Suppressor macrophage treated with lipopolysaccharide for 4 hours (primary cell): ENCODE results near the gene TNFRSF6B.

ENCODE experiments used
- DNase-seq: peaks from one replicate; pipeline ENCODE4 v3.0.0-alpha.2; 2020

The TNFRSF6B gene

GRCh38 chr20:63698739-63699465 is 2.5 kb downstream of the TNFRSF6B start:
- peak; percentile 71 for DNase-seq

GRCh38 chr20:63699466-63700198 is 3.2 kb downstream of the TNFRSF6B start:
- DNase-seq: no peak

GRCh38 chr20:63700199-63701050 is 4.0 kb downstream of the TNFRSF6B start:
- no peak for DNase-seq

- no peak for DNase-seq
These were observed 4.5 kb downstream of the TNFRSF6B start for GRCh38 chr20:63701051-63701328.

- DNase-seq: no peak
These were observed 5.0 kb downstream of the TNFRSF6B start for GRCh38 chr20:63701329-63702035.

GRCh38 chr20:63702036-63702665 is 5.7 kb downstream of the TNFRSF6B start:
- no peak for DNase-seq

GRCh38 chr20:63702751-63703470 is 6.5 kb downstream of the TNFRSF6B start:
- DNase-seq: no peak

GRCh38 chr20:63703471-63703975 is 7.1 kb downstream of the TNFRSF6B start:
- no peak for DNase-seq

GRCh38 chr20:63703976-63704748 is 7.7 kb downstream of the TNFRSF6B start:
- no peak for DNase-seq

- no peak for DNase-seq
These were observed 8.3 kb downstream of the TNFRSF6B start for GRCh38 chr20:63704749-63705117.

- DNase-seq: no peak
These were observed 9.0 kb downstream of the TNFRSF6B start for GRCh38 chr20:63705232-63706026.

- DNase-seq: no peak
These were observed 9.7 kb downstream of the TNFRSF6B start for GRCh38 chr20:63706027-63706695.

- DNase-seq: peak; percentile 79
These were observed 10.6 kb downstream of the TNFRSF6B start for GRCh38 chr20:63706852-63707557.

GRCh38 chr20:63707558-63708300 is 11.3 kb downstream of the TNFRSF6B start, which contains the start of the genes ARFRP1 and ZGPAT:
ARFRP1 (minus strand) TSS chr20:63707976; CDS start chr20:63707091, 885 bp downstream.
ZGPAT (plus strand) TSS chr20:63708039; CDS start chr20:63708581, 542 bp downstream.
- peak; percentile 96 for DNase-seq

GRCh38 chr20:63708301-63709148 is 12.1 kb downstream of the TNFRSF6B start:
- DNase-seq: no peak

- no peak for DNase-seq
These were observed 12.7 kb downstream of the TNFRSF6B start for GRCh38 chr20:63709149-63709527.
